HG03571 (cell line): ENCODE data around the gene RASGRP2.

Experiments
- ATAC-seq: cut with Tn5 transposase; IDR thresholded peaks from one replicate; pipeline ENCODE4 v1.9.1; 2021; ENCODE audit not compliant: unreplicated experiment

Gene RASGRP2

DNA sequence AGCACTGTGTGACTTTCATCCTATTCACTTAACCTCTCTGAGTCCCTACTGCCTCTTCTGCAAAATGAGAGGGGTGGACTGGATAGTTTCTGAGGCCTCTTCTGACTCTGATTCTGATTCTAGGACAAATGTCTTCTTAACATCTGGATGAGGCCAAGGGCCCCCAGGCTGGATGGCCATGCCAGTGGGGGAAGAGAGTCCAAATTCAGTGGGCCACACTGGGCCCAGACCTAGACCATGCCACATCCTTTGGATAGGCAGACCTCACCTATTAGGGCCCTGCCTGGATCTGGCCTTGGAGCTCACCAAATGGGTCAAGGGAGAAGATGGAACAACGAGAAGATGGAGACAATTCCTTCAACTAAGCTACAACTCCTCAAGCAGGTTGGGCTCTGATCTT lies 45.5 kb downstream of the RASGRP2 start:
- no peak for ATAC-seq

DNA sequence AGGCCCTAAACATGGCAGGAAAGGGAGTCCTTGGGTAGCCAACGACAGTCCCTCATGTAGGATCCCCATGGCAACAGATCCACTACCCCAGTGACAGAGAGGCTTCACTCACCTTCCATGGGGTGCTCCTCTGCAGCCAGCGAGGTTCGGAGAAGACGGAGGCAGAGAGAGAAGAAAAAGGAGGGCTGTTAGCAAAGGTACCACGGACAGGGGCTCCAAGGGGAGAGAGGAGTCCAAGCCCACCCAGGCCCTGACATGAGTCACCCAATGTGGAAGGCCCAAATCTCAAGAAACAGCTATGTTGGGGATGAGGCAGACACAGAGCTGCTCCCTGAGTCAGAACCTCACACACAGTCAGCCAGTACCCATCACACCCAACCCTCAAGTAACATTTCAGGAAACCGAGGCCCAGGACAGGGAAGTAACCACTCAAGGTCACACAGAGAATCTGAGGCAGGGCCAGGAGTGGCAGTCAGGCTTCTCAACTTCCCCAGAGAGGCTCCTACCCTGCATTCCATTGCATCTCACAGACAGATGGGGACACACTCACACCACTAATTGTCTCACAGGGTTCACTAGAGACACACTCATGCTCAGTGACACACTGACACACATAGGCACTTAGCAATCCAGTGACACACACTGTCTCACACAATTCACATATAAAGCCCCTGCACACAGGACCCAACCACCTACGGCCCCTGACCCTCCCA lies 46.1 kb downstream of the RASGRP2 start:
- ATAC-seq, result no peak

DNA sequence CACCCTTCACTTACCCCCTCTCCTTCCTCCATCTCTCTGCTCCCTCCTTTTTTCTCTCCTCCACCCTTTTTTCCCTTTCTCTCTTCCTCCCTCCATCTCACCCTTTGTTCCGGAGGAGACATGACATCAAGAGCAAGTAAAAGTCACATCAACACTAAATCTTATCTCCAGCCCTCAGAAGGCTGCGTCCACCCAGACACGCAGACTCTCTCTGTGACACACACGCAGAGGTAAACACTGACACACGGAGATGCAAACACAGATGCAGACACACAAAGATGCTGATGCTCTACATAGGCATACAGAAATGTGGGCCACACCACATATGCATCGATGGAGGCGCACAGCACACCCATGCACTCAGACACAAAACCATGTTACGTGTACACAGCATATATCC lies 47.9 kb downstream of the RASGRP2 start:
- no peak for ATAC-seq

DNA sequence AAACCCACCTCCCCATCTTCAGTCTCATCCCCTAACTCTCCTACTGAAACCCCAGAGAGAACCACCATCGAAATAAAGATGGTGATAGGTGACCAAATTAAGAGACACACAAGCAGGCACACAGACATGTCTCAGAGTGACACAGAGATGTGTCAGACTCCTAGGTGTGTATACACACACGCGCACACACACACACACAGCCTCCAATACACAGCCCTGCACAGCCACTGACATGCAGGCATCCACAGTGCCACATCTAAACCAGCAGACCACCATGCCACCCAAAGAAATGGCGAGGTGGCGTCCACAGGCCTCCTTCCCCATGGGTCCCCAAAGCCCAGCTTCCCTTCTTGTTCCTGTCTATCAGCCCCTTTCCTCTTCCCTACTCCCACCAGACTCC lies 48.4 kb downstream of the RASGRP2 start:
- ATAC-seq, result no peak

DNA sequence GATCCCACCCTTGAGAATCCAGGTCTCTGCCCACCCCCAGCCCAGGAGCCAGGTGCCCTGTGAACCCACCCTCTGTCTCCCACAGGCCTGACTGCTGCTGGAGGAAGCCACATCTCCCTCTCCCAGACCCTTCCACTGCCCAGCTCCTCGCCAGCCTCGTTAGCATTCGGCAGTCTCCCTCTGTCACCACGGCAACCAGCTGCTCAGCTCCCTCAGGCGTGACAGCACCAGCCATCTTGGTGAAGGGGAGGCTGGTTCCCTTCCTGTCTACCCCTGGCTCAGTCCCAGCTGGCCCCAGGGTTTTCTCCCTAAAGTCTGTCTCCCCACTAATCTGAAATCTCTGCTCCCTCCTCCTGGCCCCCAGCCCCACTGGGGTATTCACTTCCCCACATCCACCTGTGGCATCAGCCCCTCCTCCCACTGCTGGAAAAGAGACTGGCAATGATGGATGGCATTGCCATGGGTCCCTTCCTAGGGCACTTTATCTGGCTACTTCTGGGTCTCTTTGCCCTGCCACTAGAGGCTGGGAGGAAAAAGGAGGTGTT lies 49.0 kb downstream of the RASGRP2 start:
- no peak for ATAC-seq

DNA sequence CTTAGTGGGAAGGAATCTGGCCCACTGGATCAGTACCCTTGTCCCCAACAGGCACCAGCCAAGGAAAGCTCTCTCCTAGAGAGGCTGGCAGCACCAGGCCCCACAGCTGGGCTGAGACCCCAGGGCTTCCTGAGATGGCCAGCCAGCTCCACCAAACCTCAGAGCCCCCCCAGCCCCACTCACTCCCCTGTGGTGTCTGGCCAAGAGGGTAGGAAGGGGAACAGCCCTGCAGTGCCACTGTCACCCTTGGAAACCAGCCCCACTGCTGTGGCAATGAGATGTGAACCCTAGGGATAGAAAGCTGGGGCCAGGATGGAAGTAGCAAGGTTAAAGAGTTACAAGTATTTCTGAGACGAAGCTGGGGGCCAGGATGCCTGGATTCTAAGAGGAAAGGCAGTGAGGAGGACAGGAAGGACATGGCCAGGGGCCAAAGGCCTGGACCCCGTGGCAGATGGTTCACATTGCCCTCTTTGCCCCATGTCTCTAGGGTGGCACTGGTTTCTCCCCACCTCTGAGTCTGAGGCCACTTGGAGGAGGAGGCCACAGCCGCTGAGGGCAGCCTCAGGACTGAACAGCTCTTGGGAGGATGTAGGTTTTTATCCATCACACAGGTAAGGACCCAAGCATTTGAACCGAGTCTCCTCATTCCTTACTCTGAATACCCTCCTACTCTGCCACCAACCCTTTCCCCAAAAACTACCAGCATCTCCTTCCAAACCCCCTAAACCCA lies 49.8 kb downstream of the RASGRP2 start:
- ATAC-seq, result no peak

DNA sequence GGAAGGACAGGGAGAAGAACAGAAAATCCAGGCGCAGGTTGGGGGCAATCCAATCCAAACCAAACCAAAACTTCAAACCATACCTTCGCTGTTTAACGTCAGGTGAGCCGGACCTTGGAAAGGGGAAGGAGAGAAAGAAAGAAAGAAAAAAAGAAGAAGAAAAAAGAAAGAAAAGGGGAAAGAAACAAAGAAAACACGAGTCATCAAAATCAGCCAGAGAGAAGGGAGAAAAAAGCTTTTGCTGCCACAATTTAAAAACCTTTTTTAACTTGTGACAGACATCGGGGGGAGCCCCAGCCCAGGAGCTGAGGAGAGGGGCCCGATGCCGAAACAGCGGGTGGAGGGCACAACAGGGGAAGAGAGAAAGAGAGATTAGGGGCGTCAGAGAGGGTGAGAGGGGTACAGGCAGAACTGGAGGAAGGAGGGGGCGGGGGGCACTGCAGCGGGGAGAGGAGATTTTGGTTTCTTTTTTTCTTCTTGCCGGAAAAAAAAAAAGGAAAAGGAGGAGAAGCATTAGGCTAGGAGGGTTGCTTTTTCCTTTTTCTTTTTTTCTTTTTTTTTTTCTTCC lies 51.1 kb downstream of the RASGRP2 start:
- no peak for ATAC-seq

DNA sequence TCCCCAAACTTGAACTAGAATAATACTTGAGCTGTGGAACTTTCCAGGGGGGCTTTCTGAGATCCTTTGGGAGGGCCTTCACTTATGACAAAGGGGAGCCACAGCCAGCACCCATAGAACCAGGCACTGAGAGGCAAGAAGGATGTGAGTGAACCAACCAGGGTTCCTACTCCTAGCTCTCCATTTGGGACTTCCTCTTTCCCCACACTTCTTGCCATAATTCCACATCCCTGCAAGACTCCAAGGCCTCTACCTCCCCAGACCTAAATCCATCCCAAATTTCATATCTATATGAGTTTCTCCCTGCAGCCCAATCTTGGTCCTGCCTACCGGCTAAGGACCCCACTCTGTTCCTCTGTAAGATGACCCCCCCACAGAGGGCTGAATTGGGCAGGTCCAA lies 52.4 kb downstream of the RASGRP2 start:
- no peak for ATAC-seq

DNA sequence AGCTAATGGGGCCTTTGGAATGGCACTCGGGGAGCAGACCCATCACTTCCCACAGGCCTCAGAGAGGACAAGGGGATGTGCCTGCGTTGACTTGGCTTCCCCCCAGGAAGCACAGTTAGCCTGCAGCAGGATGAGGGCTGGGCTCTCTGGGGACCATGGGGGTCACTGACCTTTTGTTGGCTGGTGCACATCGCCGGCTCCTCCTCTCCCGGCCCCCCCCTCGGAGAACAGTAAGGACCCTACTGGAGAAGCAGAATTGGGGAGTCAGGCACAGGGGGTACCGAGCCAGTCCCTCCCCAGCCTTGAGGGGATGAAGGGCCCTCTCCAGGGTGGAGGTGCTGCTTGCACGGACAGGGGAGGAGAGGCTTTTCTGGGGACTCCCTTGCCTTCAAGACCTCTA lies 53.7 kb downstream of the RASGRP2 start:
- ATAC-seq, result no peak

DNA sequence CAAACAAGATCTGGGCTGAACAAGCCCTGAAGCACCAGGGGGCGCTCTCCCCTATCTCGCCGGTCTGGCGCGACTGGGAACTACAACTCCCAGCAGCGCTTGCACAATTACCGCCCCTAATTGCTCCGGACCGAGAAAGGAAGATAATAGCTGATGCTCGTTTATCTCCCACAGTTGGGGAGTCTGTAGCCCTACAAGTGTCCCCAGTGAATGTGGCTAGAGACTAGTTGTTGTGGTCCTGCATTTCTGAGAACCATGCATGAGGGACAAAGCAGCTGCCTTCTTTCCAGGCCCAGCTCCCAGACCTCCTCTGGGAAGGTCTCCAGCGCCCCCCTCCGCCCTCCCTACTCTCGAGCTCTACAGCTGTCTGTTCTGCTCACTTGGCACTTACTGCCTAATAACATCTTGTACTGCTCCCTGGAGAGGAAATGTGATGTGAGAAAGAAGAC lies 55.4 kb downstream of the RASGRP2 start:
- peak; percentile 77 for ATAC-seq

DNA sequence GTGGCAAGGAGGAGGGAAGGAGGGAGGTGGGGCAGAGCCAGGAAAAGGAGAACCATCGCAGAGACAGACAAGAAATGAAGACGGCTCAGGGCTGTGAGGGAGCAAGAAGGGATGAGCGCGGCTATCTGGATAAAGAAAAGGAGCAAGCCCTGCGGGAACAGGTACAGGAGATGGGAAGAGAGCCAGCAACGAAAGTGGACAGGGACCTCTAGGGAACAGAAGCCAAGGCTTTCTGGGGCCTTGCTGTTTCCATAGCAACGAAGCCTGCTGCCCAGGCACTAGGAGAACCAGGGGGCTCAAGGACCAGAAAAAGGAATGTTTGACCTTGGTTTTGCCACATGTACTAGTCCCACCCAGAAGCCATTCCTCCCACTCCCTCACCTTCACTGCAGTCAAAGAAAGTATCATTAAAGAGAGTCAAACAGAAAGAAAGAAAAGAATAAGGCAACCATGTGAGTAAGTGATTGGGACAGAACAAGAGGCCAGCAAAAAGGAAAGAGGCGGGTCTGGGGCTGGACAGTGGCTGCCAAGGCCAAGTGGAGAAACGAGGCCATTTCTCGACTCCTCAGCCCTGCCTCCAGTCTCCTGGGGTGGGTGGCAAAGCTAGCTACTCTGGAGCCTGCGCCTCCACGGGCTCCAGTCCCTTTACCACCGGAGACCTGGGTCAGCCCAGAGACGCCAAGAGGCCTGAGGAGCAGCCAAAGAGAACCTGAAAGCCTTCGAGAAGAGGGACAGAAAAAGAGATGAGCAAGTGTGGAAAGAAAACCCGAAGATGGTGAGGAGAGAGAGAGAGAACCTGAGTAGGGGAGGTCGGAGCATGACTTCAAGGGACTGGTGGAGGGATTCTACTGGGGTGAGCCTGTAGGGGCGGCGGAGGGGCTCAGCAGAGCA lies 56.1 kb downstream of the RASGRP2 start:
- no peak for ATAC-seq

DNA sequence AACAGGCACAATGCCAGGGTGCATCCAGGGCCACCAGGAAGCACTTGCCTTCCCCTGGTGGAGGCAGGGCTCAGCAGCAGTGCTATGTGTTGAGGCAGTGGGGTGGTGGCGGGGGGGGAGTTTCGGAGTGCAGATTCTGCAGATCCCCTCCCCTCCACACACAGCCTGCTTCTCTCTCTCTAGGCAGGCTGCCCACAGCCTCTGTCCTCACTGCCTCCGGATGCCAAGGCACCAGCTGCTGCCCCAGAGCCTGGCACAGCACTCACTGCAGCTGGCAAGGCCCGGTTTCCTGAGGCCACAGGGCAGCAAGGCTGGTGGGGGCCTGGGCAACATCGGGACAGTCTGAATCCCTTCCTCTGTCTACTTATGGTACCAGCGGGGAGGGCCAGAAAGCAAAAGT lies 56.7 kb downstream of the RASGRP2 start:
- no peak for ATAC-seq

DNA sequence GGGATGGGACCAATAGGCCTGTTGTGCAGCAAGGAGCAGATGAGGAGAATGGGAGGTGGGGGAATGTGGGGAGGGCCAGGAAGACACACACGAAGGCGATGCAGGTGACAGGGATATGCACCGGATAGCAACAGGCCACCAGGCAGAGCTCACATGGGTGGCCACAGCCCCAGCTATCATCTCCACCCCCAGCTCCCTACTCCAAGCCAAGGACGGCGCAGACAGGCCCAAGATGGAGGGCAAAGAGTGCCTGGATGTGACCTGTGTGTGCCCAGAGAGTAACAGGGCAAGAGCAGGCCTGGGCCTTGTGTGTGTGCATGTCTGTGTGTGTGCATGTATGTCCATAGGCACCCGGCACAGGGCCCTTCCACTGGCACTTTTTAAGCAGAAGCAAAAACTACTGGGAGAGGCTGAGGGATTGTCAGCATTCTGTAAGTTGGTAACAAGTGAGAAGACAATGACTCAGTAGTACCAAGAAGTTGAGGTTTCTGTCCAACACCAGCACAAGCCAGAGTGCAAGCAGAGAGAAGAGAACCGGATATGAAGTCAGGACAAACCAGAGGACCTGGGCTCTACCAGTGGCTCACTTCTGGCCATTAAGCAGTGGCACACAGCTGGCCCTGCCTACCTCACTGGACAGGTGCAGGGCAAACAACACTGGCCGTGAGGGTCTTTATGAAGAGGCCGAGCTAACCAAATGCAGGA lies 57.3 kb downstream of the RASGRP2 start:
- no peak for ATAC-seq

DNA sequence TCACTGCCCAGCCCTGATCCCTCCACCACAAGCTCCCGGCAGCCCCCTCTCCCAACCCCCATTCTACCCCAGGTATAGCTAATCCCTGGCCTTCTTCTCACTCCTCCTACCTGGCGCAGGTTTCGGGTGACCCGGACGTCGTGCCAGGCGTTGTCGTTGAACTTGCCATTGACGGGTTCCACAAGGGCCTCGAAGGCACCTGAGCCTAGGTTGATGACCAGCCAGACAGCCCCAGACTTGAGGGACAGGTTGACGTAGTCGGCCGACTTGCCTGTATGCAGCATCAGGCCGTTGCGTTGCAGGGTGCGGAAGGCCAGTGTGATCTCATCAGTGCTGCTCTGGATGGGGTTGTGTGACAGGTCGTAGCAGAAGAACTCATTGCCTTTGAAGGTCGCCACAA lies 58.4 kb downstream of the RASGRP2 start:
- no peak for ATAC-seq

DNA sequence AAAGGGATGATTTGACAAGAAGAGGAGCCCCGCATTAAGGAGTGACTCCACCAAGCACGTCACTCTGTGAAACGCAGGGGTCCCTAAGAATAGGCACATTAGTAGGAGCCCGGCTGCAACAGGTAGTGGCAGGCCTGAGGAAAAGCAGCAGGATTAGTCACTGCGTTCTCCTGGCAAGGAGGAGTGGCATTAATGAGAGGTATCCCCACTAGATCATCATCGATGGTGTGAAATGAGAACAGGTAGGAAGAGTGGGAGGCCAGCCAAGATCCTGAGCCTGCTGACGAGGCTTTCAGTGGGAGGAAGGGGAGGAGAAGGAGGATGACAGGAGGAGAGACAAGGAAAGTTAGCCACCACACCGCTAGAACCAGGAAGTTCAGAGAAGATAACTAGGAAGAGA lies 59.6 kb downstream of the RASGRP2 start:
- no peak for ATAC-seq

DNA sequence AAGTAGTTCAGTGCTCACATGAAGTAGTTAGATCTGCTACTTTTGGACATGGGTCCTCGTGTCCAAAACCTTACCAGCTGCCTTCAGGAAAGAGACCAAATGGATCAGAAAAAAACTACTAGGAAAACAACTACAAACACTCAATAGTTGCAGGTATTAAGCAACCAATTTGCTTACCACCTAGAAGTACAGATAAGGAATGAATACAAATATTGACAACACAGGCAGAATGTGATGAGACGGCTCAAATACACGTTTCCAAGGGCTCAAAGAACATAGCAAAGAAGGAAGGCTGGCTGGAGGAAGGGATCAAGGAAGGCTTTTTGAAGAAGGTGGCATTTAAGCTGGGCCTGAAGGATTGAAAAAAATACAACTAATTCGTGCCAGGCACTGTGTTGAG lies 62.8 kb downstream of the RASGRP2 start:
- no peak for ATAC-seq

DNA sequence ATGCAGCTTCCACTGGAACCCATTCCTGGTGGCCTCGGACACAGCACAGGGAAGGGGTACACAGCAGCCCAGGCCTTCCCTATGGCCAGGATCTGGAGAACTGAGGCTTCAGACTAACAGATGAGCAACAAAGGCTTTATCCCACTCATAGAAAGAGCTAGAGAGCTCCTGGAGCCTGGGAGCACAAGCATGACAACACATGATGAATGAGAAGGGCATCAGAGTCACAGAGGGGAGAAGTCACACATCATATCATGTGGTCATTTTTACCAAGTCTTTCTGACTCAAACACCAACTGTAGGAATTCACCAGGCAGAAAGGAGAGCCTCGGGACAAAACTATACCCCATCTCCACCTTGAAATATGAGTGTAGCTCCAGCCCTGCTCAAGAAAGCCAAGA lies 64.1 kb downstream of the RASGRP2 start:
- no peak for ATAC-seq

DNA sequence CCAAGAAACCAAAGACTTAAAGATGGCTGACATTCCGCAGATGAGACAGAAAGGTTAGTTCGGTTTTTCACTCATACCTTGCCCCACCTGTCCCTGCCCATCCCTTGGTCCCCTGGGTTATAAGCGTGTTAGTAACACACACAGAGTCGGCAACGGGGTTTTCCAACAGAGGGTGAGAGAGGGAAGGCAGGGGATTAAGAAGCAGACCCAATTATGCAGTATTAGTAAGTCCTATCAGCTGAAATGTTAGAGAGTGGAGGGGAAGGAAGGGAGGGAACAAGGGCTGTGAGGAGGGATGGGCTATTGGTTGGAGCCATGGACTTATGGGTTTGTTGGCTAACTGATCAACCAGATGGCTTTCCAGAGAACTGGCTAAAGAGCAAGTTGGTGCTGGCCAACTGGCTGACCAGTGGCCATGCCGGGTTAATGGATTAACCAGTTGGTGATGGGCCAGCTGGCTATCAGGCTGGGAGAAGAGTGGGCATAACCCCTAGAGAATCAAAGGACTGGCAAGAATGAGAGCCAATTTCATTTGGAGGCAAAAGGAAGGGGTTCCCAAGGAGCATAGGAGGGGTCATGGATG lies 66.4 kb downstream of the RASGRP2 start:
- ATAC-seq, result no peak
